Measurements from ENCODE around the gene LMLN. TPM values are rescaled to one million over a fixed set of nuclear protein-coding genes. Genes with fewer than 3 reads are reported as not detected.

The LMLN gene
- total RNA-seq, 2 experiments from 2014 or later = 3.5 to 3.6 TPM

DNA sequence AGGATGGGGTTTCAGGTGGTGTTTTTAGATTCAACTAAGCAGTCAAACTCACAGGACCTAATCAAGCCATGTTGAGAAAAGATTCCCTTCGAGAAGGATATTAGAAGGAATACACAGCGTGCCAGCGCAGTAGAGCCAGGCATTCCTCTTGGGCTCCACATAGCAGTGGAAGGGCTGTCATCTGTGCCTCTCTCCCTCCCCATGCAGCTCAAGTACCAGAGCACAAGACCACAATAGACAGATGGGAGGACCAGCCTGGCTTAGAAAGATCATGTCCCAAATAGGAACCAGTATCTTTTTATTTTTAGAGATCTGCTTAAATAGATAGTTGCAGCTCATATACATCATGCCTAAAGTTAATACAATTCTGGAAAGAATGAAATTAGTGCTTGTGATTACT, 37.9 kb downstream of the LMLN start:
- DNase-seq = no peak
- intact Hi-C loops (cut with DNase I, micrococcal nuclease) = no loop called here
- H3K27ac Mint-ChIP-seq = no peak overlapping the region
- ATAC-seq (ENCODE audit: poor library complexity) = no peak
- no peaks in the 10 kb centered on the region for H3K27me3 Mint-ChIP-seq
- no peaks in the 10 kb centered on the region for H3K9me3 Mint-ChIP-seq
- no peaks in the 10 kb centered on the region for H3K4me1 Mint-ChIP-seq (ENCODE audit: low read depth)
- no peak overlapping the region for H3K4me3 Mint-ChIP-seq
- Histone ChIP-seq H3K4me3 (ENCODE audit: low read length) (no peak overlapping the region), H3K4me1 (ENCODE audit: insufficient read depth, low read length) (no peaks in the 10 kb centered on the region), H3K9me3 (ENCODE audit: control insufficient read depth in 1 of 2, insufficient read depth in 1 of 2, low read length in 2 of 2) (no peaks in the 10 kb centered on the region), H3K27ac (ENCODE audit: low read depth in 1 of 2, low read length in 2 of 2) (no peak overlapping the region), H3K36me3 (ENCODE audit: insufficient read depth, low read length) (no peaks in the 10 kb centered on the region), H3K27me3 (ENCODE audit: control insufficient read depth in 1 of 2, insufficient read depth in 2 of 2, low read length in 2 of 2) (no peaks in the 10 kb centered on the region)
- POLR2A ChIA-PET = no interaction called here
- CTCF ChIA-PET = no interaction called here
- peaks cover 36% of the 10 kb centered on the region for H3K36me3 Mint-ChIP-seq (ENCODE audit: low read depth)
- TF ChIP-seq CTCF (IDR thresholded peaks at IDR 0.05) = no peak

GRCh38 chr3:198017090-198017489, 57.1 kb downstream of the LMLN start:
- intact Hi-C loops (cut with DNase I, micrococcal nuclease) = no loop called here
- ATAC-seq (ENCODE audit: poor library complexity) (no peak), DNase-seq (no peak)
- ChIA-PET CTCF (no interaction called here), POLR2A (no interaction called here)
- Mint-ChIP-seq H3K36me3 (ENCODE audit: low read depth) (peaks cover 16% of the 10 kb centered on the region), H3K9me3 (no peaks in the 10 kb centered on the region), H3K27ac (no peak overlapping the region), H3K4me1 (ENCODE audit: low read depth) (no peaks in the 10 kb centered on the region), H3K4me3 (no peak overlapping the region), H3K27me3 (no peaks in the 10 kb centered on the region)
- Histone ChIP-seq H3K9me3 (ENCODE audit: control insufficient read depth in 1 of 2, insufficient read depth in 1 of 2, low read length in 2 of 2) (peaks cover 0 to 1% of the 10 kb centered on the region in 2 experiments), H3K36me3 (ENCODE audit: insufficient read depth, low read length) (no peaks in the 10 kb centered on the region), H3K4me3 (ENCODE audit: low read length) (no peak overlapping the region), H3K27ac (ENCODE audit: low read depth in 1 of 2, low read length in 2 of 2) (no peak overlapping the region), H3K4me1 (ENCODE audit: insufficient read depth, low read length) (no peaks in the 10 kb centered on the region), H3K27me3 (ENCODE audit: control insufficient read depth in 1 of 2, insufficient read depth in 2 of 2, low read length in 2 of 2) (no peaks in the 10 kb centered on the region)
- no peak for TF ChIP-seq CTCF (IDR thresholded peaks at IDR 0.05)

DNA sequence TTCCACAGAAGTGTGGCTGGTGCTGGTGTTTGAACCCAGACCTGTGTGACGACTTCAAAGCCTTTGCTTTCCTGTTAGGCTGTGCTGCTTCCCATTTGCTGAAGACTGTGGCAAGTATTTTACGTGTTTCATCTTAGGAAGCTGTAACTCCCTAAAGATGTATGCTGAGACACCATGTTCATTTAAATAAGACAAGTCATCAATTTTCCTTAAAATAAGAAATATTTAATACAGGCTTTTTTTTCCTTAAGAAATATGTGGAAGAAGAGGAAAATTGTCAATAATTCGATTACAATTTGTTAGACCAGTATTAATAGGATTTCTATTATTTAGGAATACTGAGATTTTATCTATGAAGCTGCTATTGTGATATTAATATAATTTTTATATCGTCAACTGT, 58.4 kb downstream of the LMLN start:
- Histone ChIP-seq H3K9me3 (ENCODE audit: control insufficient read depth in 1 of 2, insufficient read depth in 1 of 2, low read length in 2 of 2) (no peaks in the 10 kb centered on the region), H3K27ac (ENCODE audit: low read depth in 1 of 2, low read length in 2 of 2) (no peak overlapping the region), H3K27me3 (ENCODE audit: control insufficient read depth in 1 of 2, insufficient read depth in 2 of 2, low read length in 2 of 2) (no peaks in the 10 kb centered on the region), H3K4me1 (ENCODE audit: insufficient read depth, low read length) (no peaks in the 10 kb centered on the region), H3K36me3 (ENCODE audit: insufficient read depth, low read length) (no peaks in the 10 kb centered on the region), H3K4me3 (ENCODE audit: low read length) (no peak overlapping the region)
- H3K36me3 Mint-ChIP-seq (ENCODE audit: low read depth) = peaks cover 16% of the 10 kb centered on the region
- ChIA-PET CTCF (no interaction called here), POLR2A (no interaction called here)
- ATAC-seq (ENCODE audit: poor library complexity) (no peak), DNase-seq (no peak)
- no peak for TF ChIP-seq CTCF (IDR thresholded peaks at IDR 0.05)
- H3K4me1 Mint-ChIP-seq (ENCODE audit: low read depth) = no peaks in the 10 kb centered on the region
- H3K27ac Mint-ChIP-seq = no peak overlapping the region
- no peaks in the 10 kb centered on the region for H3K27me3 Mint-ChIP-seq
- H3K9me3 Mint-ChIP-seq = no peaks in the 10 kb centered on the region
- intact Hi-C loops (cut with DNase I, micrococcal nuclease) = no loop called here
- H3K4me3 Mint-ChIP-seq = no peak overlapping the region
